HepG2 (cell line): Measurements from ENCODE around the gene CCSER2. TPM values are rescaled to one million over a fixed set of nuclear protein-coding genes. Genes with fewer than 3 reads are reported as not detected.

Experiments used
- ATAC-seq: fragments of 200-7000 bp; cut with Tn5 transposase; 3 replicates; pipeline ENCODE4 v1.9.1; 2020; ENCODE audit warnings: mild to moderate bottlenecking, moderate library complexity
- BruUV-seq: library from RNA; stranded (reverse); fragments of 400-500 nt; replicated peaks from 2 replicates; lab custom pipeline; 2021; lab: Mats Ljungman, UMichigan
- CTCF ChIA-PET: fragments of 300-600 bp; formaldehyde crosslinking; extraction: SDS; loops from one replicate; lab custom pipeline; 2021; ENCODE audit warnings: low total read pairs, inconsistent platforms, low intra/inter-chr PET ratio; lab: Yijun Ruan, JAX
- POLR2A ChIA-PET: fragments of 350-600 bp; sonication (Branson Sonifier 250); formaldehyde crosslinking; loops from one replicate; lab custom pipeline; 2020; ENCODE audit warnings: antibody characterized with exemption, inconsistent platforms; lab: Yijun Ruan, JAX
- DNase-seq: peaks from one replicate; pipeline ENCODE4 v3.0.0-alpha.2; 2015; ENCODE audit warnings: low spot score
- FAIRE-seq: peaks from 3 replicates; lab custom pipeline; 2011; peaks lifted over from hg19 to GRCh38; lab: Jason Lieb, UNC
- H2AFZ ChIP-seq: one replicate; pipeline ENCODE4 v1.6.1; 2011; ENCODE audit warnings: low read length, inconsistent platforms
- H3K27ac ChIP-seq: fragments of 300-600 bp; 3 replicates; pipeline ENCODE4 v1.8.0; 2011; ENCODE audit warnings: mixed run types, mild to moderate bottlenecking, mixed read lengths, low read length, inconsistent platforms; ENCODE audit not compliant: insufficient read depth; ENCODE audit errors: extremely low read length
- H3K27me3 ChIP-seq, 2 experiments: fragments of 200-600 bp in 1 of 2; 2 replicates in 1 of 2; 3 replicates in 1 of 2; pipeline versions ENCODE4 v1.6.0 to v1.8.0; 2011; ENCODE audit warnings: low read length in 2 of 2, mild to moderate bottlenecking in 2 of 2, moderate library complexity in 2 of 2, inconsistent platforms in 1 of 2; ENCODE audit not compliant: insufficient read depth in 2 of 2, control insufficient read depth in 1 of 2
- H3K36me3 ChIP-seq, 2 experiments: fragments of 200-600 bp in 1 of 2; replicated peaks in 1 of 2; 2 replicates in 1 of 2; 3 replicates in 1 of 2; pipeline versions ENCODE4 v1.5.1 to v1.8.0; 2011; ENCODE audit warnings: low read length in 2 of 2, inconsistent platforms in 1 of 2; ENCODE audit not compliant: insufficient read depth in 2 of 2, control insufficient read depth in 1 of 2
- H3K4me1 ChIP-seq: 2 replicates; pipeline ENCODE4 v1.5.1; 2012; ENCODE audit warnings: low read length, inconsistent platforms; ENCODE audit not compliant: insufficient read depth
- H3K4me2 ChIP-seq: 2 replicates; pipeline ENCODE4 v1.6.0; 2011; ENCODE audit warnings: low read depth, low read length, inconsistent platforms
- H3K4me3 ChIP-seq, 3 experiments: fragments of 200-600 bp in 1 of 3; sonication (generic), shearing (Covaris generic) in 1 of 3; replicated peaks in 1 of 3; 2 replicates each; pipeline ENCODE4 v1.5.1; 2011 to 2016; ENCODE audit warnings: low read length in 3 of 3, inconsistent platforms in 2 of 3, low read depth in 2 of 3, mild to moderate bottlenecking in 2 of 3, control low read depth in 1 of 3, mixed read lengths in 1 of 3; ENCODE audit not compliant: insufficient read depth in 1 of 3
- H3K79me2 ChIP-seq: one replicate; pipeline ENCODE4 v1.6.1; 2011; ENCODE audit warnings: low read length, inconsistent platforms; ENCODE audit not compliant: insufficient read depth
- H3K9ac ChIP-seq: 2 replicates; pipeline ENCODE4 v1.6.0; 2011; ENCODE audit warnings: mild to moderate bottlenecking, low read depth, low read length, inconsistent platforms; ENCODE audit not compliant: insufficient read depth
- H3K9me3 ChIP-seq: 2 replicates; pipeline ENCODE4 v1.5.1; 2012; ENCODE audit warnings: mild to moderate bottlenecking, low read length
- H4K20me1 ChIP-seq: 2 replicates; pipeline ENCODE4 v1.6.0; 2011; ENCODE audit warnings: inconsistent platforms, mild to moderate bottlenecking, low read length, moderate library complexity; ENCODE audit not compliant: insufficient read depth
- EZH2 ChIP-seq: conservative IDR thresholded peaks from 2 replicates; pipeline ENCODE4 v1.6.1; 2012; ENCODE audit warnings: mild to moderate bottlenecking, low read depth, low read length, moderate library complexity
- KAT8 ChIP-seq: IDR thresholded peaks from 2 replicates; pipeline ENCODE4 v1.6.1; 2016; ENCODE audit warnings: missing genetic modification reagents, missing compliant biosample characterization
- PCBP1 ChIP-seq: fragments of 200-400 bp; formaldehyde crosslinking; IDR thresholded peaks from 2 replicates; pipeline ENCODE4 v1.6.1; 2017; ENCODE audit warnings: mild to moderate bottlenecking, low read depth, low read length, borderline replicate concordance
- POLR2AphosphoS5 ChIP-seq: IDR thresholded peaks from 2 replicates; pipeline ENCODE4 v1.6.1; 2012; ENCODE audit warnings: low read depth, low read length
- ZNF572 ChIP-seq: sonication (generic); formaldehyde crosslinking; IDR thresholded peaks from 2 replicates; pipeline ENCODE4 v1.5.1; 2020; ENCODE audit warnings: mild to moderate bottlenecking, missing genetic modification reagents
- WGBS: methylation state at CpG from one replicate; pipeline ENCODE4 v1.1.6; 2017; ENCODE audit warnings: low lambda C conversion rate; 5-methylcytosine and 5-hydroxymethylcytosine counted together
- in situ Hi-C: cut with HindIII; loops from 2 replicates; pipeline ENCODE4 v1.10.0; 2017; ENCODE audit warnings: low pct_unique_long_range_greater_than_20kb; ENCODE audit not compliant: extremely low pct_ligation_motif_present
- intact Hi-C: fragments of 100-400 bp; cut with micrococcal nuclease; formaldehyde crosslinking; loops from one replicate; pipeline ENCODE4 v1.10.0; 2022; ENCODE audit not compliant: unreplicated experiment
- polyA plus RNA-seq, 8 experiments: library from polyadenylated mRNA; depleted of rRNA in 3 of 8; stranded (reverse) in 7 of 8; unstranded in 1 of 8; fragments of >200 nt; fragmentation: Illumina TruSeq in 4 of 8; extraction: Trizol in 4 of 8; gene quantifications; 2 replicates each; pipeline versions ENCODE4 v1.2.1 to v1.2.3, GENCODE V29; 2011 to 2016; ENCODE audit warnings: low read depth in 4 of 8, missing spikeins in 1 of 8, mixed read lengths in 1 of 8; ENCODE audit not compliant: insufficient read depth in 1 of 8
- total RNA-seq, 5 experiments: library from RNA; depleted of rRNA; stranded (reverse); fragments of >200 nt; fragmentation: Illumina TruSeq; extraction: Trizol; gene quantifications; 2 replicates each; pipeline ENCODE4 v1.2.3, GENCODE V29; 2016; ENCODE audit warnings: low read depth in 1 of 5
- TF ChIP-seq, protein P1 (sequence below): IDR thresholded peaks from 2 replicates; pipeline ENCODE4 v1.6.1; 2016; ENCODE audit warnings: low read depth, missing genetic modification reagents, missing compliant biosample characterization
- TF ChIP-seq, protein P2 (sequence below): IDR thresholded peaks from 2 replicates; pipeline ENCODE4 v1.6.1; 2012; ENCODE audit warnings: low read length, improper control_type of control experiment
- TF ChIP-seq, protein P3 (sequence below): IDR thresholded peaks from 2 replicates; pipeline ENCODE4 v1.6.1; 2016; ENCODE audit warnings: control low read depth

Gene CCSER2
- total and polyA plus RNA-seq, 2 of the 13 experiments (the other 11 are each of a cell fraction or from before 2014, with no cell fraction given), result 13.3 to 17.2 TPM

DNA sequence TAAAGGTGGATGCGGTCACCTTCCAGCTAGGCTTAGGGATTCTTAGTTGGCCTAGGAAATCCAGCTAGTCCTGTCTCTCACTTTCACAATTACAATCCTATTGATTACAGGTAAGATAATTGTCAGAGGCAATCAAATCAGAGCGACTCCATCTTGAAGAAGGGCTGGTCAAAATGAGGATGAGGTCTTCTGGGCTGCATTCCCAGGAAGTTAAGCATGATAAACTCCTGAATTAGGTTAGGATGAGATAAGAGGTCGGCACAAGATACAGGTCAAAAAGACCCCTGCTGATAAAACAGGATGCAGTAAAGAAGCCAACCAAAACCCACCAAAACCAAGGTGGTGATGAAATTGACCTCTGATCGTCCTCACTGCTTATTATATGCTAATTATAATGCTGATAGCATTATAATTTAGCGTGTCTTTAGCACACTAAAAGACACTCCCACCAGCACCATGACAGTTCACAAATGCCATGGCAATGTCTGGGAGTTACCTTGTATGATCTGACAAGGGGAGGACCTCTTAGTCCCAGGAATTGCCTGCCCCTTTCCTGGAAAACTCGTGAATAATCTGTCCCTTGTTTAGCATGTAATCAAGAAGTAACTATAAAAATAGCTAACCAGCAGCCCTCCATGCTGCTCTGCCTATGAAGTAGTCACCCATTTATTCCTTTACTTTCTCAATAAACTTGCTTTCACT is 237.6 kb downstream of the CCSER2 start:
- no peak overlapping the region for H2AFZ ChIP-seq
- in situ Hi-C loops, result no loop called here
- H4K20me1 ChIP-seq, result no peaks in the 10 kb centered on the region
- no peaks in the 10 kb centered on the region for H3K9me3 ChIP-seq
- WGBS, result 10% methylated on average over 6 of the region's 6 CpGs
- FAIRE-seq, result no peak
- TF ChIP-seq ZNF572, result no peak
- no peak for TF ChIP-seq PCBP1
- TF ChIP-seq KAT8, result no peak
- no peak for TF ChIP-seq EZH2
- TF ChIP-seq, all 625 proteins: peak for 0
- no peak overlapping the region for H3K4me3 ChIP-seq
- H3K9ac ChIP-seq, result no peak overlapping the region
- DNase-seq (no peak), ATAC-seq (no peak)
- POLR2A ChIA-PET, result no interaction called here
- no peaks in the 10 kb centered on the region for H3K36me3 ChIP-seq
- CTCF ChIA-PET, result no interaction called here
- intact Hi-C loops, result no loop called here
- no peaks in the 10 kb centered on the region for H3K79me2 ChIP-seq
- H3K27ac ChIP-seq, result no peak overlapping the region
- no peak overlapping the region for H3K4me2 ChIP-seq
- peaks cover 0 to 6% of the 10 kb centered on the region in 2 experiments; a peak in 1 of 5 replicates for H3K27me3 ChIP-seq
- no TSS peak for BruUV-seq
- no peaks in the 10 kb centered on the region for H3K4me1 ChIP-seq

DNA sequence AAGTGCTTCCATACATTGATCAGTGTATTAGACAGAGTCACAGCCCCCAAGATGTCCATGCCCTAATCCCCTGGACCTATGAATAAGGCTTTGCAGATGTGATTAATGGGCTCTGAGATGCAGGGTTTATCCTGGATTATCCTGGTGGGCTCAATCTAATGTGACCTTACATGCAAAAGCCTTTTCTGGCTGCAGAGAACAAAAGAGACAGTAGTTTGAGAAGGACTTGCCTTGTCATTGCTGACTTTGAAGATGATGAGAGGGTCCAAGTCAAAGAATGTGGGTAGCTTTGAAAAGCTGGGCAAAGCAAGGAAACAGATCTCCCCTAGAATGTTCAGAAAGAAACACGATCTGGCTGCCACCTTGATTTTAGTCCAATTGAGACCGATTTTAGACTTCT is 238.7 kb downstream of the CCSER2 start:
- ATAC-seq, result no peak
- TF ChIP-seq, protein P1, sequence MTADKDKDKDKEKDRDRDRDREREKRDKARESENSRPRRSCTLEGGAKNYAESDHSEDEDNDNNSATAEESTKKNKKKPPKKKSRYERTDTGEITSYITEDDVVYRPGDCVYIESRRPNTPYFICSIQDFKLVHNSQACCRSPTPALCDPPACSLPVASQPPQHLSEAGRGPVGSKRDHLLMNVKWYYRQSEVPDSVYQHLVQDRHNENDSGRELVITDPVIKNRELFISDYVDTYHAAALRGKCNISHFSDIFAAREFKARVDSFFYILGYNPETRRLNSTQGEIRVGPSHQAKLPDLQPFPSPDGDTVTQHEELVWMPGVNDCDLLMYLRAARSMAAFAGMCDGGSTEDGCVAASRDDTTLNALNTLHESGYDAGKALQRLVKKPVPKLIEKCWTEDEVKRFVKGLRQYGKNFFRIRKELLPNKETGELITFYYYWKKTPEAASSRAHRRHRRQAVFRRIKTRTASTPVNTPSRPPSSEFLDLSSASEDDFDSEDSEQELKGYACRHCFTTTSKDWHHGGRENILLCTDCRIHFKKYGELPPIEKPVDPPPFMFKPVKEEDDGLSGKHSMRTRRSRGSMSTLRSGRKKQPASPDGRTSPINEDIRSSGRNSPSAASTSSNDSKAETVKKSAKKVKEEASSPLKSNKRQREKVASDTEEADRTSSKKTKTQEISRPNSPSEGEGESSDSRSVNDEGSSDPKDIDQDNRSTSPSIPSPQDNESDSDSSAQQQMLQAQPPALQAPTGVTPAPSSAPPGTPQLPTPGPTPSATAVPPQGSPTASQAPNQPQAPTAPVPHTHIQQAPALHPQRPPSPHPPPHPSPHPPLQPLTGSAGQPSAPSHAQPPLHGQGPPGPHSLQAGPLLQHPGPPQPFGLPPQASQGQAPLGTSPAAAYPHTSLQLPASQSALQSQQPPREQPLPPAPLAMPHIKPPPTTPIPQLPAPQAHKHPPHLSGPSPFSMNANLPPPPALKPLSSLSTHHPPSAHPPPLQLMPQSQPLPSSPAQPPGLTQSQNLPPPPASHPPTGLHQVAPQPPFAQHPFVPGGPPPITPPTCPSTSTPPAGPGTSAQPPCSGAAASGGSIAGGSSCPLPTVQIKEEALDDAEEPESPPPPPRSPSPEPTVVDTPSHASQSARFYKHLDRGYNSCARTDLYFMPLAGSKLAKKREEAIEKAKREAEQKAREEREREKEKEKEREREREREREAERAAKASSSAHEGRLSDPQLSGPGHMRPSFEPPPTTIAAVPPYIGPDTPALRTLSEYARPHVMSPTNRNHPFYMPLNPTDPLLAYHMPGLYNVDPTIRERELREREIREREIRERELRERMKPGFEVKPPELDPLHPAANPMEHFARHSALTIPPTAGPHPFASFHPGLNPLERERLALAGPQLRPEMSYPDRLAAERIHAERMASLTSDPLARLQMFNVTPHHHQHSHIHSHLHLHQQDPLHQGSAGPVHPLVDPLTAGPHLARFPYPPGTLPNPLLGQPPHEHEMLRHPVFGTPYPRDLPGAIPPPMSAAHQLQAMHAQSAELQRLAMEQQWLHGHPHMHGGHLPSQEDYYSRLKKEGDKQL (CRISPR knock-in tag), result no peak
- TF ChIP-seq POLR2AphosphoS5, result no peak
- TF ChIP-seq, protein P2, sequence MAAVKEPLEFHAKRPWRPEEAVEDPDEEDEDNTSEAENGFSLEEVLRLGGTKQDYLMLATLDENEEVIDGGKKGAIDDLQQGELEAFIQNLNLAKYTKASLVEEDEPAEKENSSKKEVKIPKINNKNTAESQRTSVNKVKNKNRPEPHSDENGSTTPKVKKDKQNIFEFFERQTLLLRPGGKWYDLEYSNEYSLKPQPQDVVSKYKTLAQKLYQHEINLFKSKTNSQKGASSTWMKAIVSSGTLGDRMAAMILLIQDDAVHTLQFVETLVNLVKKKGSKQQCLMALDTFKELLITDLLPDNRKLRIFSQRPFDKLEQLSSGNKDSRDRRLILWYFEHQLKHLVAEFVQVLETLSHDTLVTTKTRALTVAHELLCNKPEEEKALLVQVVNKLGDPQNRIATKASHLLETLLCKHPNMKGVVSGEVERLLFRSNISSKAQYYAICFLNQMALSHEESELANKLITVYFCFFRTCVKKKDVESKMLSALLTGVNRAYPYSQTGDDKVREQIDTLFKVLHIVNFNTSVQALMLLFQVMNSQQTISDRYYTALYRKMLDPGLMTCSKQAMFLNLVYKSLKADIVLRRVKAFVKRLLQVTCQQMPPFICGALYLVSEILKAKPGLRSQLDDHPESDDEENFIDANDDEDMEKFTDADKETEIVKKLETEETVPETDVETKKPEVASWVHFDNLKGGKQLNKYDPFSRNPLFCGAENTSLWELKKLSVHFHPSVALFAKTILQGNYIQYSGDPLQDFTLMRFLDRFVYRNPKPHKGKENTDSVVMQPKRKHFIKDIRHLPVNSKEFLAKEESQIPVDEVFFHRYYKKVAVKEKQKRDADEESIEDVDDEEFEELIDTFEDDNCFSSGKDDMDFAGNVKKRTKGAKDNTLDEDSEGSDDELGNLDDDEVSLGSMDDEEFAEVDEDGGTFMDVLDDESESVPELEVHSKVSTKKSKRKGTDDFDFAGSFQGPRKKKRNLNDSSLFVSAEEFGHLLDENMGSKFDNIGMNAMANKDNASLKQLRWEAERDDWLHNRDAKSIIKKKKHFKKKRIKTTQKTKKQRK, result no peak
- TF ChIP-seq, protein P3, sequence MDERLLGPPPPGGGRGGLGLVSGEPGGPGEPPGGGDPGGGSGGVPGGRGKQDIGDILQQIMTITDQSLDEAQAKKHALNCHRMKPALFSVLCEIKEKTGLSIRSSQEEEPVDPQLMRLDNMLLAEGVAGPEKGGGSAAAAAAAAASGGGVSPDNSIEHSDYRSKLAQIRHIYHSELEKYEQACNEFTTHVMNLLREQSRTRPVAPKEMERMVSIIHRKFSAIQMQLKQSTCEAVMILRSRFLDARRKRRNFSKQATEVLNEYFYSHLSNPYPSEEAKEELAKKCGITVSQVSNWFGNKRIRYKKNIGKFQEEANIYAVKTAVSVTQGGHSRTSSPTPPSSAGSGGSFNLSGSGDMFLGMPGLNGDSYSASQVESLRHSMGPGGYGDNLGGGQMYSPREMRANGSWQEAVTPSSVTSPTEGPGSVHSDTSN (CRISPR knock-in tag), result no peak

More for the DNA sequence above, 238.7 kb downstream of the CCSER2 start:
- DNase-seq (no peak), FAIRE-seq (no peak)
- BruUV-seq, result no TSS peak
- CTCF ChIA-PET, result no interaction called here
- Histone ChIP-seq H4K20me1 (no peaks in the 10 kb centered on the region), H3K79me2 (no peaks in the 10 kb centered on the region), H3K9me3 (no peaks in the 10 kb centered on the region), H3K4me3 (no peak overlapping the region), H3K9ac (no peak overlapping the region), H3K4me2 (no peak overlapping the region), H3K4me1 (no peaks in the 10 kb centered on the region), H3K36me3 (no peaks in the 10 kb centered on the region), H2AFZ (no peak overlapping the region), H3K27me3 (peaks cover 0 to 6% of the 10 kb centered on the region in 2 experiments; a peak in 1 of 5 replicates), H3K27ac (no peak overlapping the region)
- intact Hi-C loops (no loop called here), in situ Hi-C loops (no loop called here)
- 2% methylated on average over 2 of the region's 2 CpGs for WGBS
- POLR2A ChIA-PET, result no interaction called here
